DMS153 treated with DMSO at 0.1 percent for 48 hours (cell line): ENCODE results near the gene PSKH1.
"Not testable (repeated sequence)": the region's sequence is repeated elsewhere in the genome, so short reads cannot be mapped to it uniquely, and the experiment has no call there.

ENCODE experiments used
- DNase-seq: peaks from one replicate; lab custom pipeline; 2025; ENCODE audit not compliant: unreplicated experiment; lab: John Stamatoyannopoulos, UW

The PSKH1 gene

GRCh38 chr16:67957622-67958021 is 64.6 kb downstream of the PSKH1 start:
- no peak for DNase-seq

GRCh38 chr16:67959536-67960329 is 66.7 kb downstream of the PSKH1 start:
- no peak for DNase-seq

GRCh38 chr16:67961551-67961957 is 68.5 kb downstream of the PSKH1 start:
- DNase-seq, result peak; percentile 97

- no peak for DNase-seq
Observed at GRCh38 chr16:67962135-67962534, 69.1 kb downstream of the PSKH1 start.

- DNase-seq, result no peak
Observed at GRCh38 chr16:67963292-67963661, 70.2 kb downstream of the PSKH1 start.

GRCh38 chr16:67963662-67964321 is 70.7 kb downstream of the PSKH1 start:
- DNase-seq, result no peak

GRCh38 chr16:67964477-67965131 is 71.5 kb downstream of the PSKH1 start:
- no peak for DNase-seq

- no peak for DNase-seq
Observed at GRCh38 chr16:67965668-67966548, 72.9 kb downstream of the PSKH1 start.

GRCh38 chr16:67966549-67967182 is 73.6 kb downstream of the PSKH1 start:
- DNase-seq, result no peak

GRCh38 chr16:67967183-67967957 is 74.3 kb downstream of the PSKH1 start:
- DNase-seq, result no peak

- no peak for DNase-seq
Observed at GRCh38 chr16:67967958-67968399, 74.9 kb downstream of the PSKH1 start.

GRCh38 chr16:67968400-67969253 is 75.6 kb downstream of the PSKH1 start, which contains the start of gene SLC12A4:
Gene SLC12A4, minus strand, starts transcription at chr16:67968637. Its CDS starts 84 bp downstream, at chr16:67968553.
- no peak for DNase-seq

- no peak for DNase-seq
Observed at GRCh38 chr16:67969254-67970039, 76.4 kb downstream of the PSKH1 start.

GRCh38 chr16:67971111-67971510 is 78.1 kb downstream of the PSKH1 start:
- DNase-seq, result no peak

GRCh38 chr16:67972285-67972684 is 79.2 kb downstream of the PSKH1 start:
- DNase-seq, result not testable (repeated sequence)

GRCh38 chr16:67975321-67976105 is 82.5 kb downstream of the PSKH1 start:
- DNase-seq, result no peak

GRCh38 chr16:67976205-67976604 is 83.2 kb downstream of the PSKH1 start:
- no peak for DNase-seq
